HL-60/S4 (cell line): ENCODE results near the gene SEPTIN14.
"Not testable (repeated sequence)": the region's sequence is repeated elsewhere in the genome, so short reads cannot be mapped to it uniquely, and the experiment has no call there.

ENCODE experiments used
- in situ Hi-C: fragments of 300-500 bp; cut with MboI; formaldehyde crosslinking; loops from 2 replicates; pipeline ENCODE4 v1.14.3; 2022; ENCODE audit warnings: low sequenced_read_pairs

Gene SEPTIN14

DNA sequence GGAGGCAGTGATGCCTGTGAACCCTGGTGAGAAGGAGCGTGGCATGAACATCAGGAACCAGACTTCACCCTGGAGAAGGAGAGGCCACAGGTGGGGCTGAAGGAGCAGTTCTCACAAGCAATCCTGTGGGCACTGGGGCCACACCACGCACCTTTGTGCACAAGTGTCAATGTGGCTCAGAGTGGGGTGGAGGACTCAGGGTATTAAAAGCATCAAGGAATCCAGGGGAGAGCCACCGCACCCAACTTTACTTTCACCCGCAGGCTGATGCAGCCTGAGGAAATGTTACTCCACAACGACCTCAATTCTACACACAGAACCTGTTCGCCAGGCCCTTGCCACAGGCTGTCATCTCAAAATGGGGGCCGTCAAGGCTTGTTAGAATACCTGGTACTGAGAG lies 77.1 kb downstream of the SEPTIN14 start:
- in situ Hi-C loops = not testable (repeated sequence)

DNA sequence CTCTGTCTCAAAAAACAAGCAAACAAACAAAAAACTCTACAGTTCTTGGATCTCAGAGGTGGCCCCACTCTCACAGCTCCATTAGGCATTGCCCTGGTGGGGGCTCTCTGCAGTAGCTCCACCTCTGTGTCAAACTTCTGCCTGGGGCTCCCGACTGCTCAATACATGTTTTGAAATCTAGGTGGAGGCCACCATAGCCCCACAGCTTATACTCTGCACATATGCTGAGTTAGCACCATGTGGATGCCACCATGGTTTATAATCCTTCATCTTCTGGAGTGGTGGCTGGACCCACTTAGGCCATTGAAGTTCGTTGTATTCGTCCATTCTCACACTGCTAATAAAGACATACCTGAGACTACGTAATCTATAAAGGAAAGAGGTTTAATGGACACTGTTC lies 78.4 kb downstream of the SEPTIN14 start:
- in situ Hi-C loops = no loop called here

DNA sequence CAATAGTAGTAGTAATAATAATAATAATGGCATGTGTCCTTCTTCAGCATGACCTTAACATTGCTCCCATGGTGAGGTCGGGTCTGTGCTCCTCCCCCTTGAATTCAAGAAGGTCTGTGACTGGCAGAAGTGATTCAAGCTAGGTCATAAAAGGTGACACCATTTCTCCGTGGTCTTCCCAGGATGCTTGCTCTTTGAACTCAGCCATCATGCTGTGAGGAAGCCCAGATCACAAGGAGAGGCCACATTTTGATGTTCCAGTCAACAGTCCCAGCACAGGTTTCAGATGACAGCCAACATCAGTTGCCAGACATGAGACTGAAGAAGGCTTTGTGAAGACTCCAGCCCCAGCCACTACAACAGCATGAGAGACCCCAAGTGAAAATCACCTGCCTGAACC lies 83.9 kb downstream of the SEPTIN14 start:
- in situ Hi-C loops = no loop called here

DNA sequence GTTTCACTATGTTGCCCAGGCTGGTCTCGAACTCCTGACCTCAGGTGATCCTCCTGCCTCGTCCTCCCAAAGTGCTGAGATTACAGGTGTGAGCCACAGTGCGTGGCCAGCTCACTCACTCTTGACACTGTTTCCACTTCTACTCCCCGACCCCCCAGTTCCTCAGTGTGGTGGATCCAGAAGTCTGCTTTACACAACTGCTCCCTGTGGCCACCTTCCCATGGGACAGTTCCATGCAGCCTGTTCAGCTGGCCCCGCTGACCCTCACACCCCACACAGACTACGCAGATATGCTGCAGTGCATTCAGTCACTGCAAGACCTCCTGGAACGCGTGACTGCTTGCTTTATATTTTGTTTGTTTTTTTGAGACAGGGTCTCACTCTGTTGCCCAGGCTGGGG lies 86.4 kb downstream of the SEPTIN14 start:
- in situ Hi-C loops = no loop called here

DNA sequence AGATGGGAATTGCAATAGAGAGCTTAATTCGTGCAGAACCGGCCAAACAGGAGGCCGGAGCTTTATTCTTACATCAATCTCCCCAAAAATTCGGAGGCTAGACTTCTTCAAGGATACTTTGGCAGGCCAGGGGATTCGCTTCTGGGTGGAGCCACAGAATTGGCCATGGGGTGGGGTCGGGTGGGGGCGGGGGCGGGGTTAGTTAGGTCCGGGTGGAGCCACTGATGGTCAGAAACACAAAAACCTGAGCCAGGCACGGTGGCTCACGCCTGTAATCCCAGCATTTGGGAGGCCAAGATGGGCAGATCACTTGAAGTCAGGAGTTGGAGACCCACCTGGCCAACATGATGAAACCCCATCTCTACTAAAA lies 87.5 kb downstream of the SEPTIN14 start:
- in situ Hi-C loops = no loop called here

DNA sequence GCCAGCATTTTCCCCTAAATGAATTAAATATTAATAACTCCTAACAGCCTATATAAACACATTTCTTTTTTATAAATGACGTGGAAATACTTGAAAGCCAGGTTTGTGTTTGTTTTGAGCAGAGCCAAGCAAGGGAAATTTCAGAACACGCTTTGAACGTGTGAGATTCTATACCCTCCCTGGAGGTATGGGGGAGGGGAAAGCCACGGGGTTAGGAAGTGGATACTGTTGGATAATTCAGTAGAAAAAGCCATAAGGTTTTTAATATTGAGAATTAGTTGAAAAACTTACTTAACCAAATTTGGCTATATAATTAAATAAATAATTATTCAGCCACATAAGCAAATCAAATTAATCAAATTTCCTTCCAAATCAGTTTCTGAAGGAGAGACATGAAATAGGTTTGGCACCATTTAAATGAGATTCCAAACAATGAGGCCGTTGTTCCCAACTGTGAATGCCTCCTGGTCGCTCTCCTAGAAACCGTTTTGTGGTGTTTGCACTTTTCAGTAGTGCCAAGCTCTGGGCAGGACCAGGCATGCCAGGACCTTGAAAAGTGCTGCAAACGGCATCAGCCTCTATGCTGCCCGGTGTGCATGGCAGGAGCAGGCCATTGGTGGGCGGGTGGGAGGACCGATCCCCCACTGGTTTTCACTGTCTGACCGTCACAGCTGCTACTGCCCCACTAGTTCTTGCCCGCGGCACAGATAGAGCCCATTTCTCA lies 88.1 kb downstream of the SEPTIN14 start:
- in situ Hi-C loops = no loop called here

DNA sequence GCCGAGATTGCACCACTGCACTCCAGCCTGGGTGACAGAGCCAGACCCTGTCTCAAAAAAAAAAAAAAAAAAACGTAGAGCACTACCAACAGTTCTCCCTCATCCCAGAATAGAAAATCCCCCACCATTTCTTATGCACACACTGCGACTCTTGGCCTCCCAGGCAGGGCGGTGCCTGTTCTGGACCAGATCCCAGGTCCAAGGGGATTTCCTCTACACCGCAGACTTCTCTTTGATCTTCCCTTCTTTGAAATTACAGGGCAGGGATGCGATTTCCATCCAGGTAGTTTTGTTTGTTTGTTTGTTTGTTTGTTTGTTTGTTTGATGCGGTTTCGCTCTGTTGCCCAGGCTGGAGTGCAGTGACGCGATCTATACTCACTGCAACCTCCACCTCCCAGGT lies 91.8 kb downstream of the SEPTIN14 start:
- in situ Hi-C loops = no loop called here

DNA sequence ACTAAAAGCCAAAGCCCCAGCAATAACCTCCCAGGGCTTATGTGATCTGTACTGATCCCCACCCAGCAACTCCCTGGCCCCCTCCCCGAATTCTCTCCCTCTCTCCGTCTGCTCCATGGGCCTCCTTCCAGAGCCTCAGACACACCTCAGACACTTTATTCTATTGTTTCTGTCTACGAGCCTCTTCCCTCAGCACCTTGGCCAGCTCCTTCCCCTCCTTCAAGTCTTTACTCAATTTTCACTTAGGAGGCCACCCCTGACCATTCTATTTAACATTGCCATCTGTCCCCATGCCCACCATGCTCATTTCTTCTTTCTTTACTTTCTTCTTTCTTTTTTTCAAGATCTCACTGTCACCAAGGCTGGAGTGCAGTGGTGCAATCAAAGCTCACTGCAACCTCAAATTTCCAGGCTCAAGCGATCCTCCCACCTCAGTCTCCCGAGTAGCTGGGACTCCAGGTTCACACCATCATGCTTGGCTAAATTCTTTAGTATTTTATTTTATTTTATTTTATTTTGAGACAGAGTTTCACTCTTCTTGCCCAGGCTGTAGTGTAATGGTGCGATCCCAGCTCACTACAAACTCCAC lies 109.2 kb downstream of the SEPTIN14 start:
- in situ Hi-C loops = not testable (repeated sequence)

DNA sequence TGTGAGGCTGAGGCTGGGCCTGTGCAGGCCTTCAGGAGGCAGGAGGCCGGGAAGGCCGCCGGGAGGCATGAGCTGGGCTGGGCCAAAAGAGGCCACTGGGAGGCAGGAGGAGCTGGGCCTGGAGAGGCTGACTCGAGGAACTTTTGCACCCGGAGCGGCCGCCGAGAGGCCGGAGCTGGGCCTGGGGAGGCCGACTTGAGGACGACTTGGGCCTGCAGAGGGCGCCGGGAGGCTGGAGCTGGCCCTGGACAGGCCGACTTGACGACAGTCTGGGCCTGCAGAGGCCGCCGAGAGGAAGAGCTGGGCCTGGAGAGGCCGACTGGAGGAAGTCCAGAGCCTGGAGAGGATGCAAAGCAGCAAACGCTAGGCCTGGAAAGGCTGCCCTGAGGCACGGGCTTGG lies 117.8 kb downstream of the SEPTIN14 start:
- in situ Hi-C loops = not testable (repeated sequence)
